GM15510 (cell line): ENCODE measurements around the gene TMEM91.

ENCODE experiments used
- POLR2A ChIP-seq: IDR thresholded peaks from 3 replicates; pipeline ENCODE4 v1.6.1; 2011; ENCODE audit warnings: borderline replicate concordance; ENCODE audit not compliant: insufficient read length; ENCODE audit errors: extremely low read depth

TMEM91 gene

GRCh38 chr19:41413947-41414346, 37.6 kb downstream of the TMEM91 start:
- TF ChIP-seq POLR2A = no peak

GRCh38 chr19:41414461-41414860, 38.1 kb downstream of the TMEM91 start:
- TF ChIP-seq POLR2A = no peak

- no peak for TF ChIP-seq POLR2A
Measured at GRCh38 chr19:41415154-41415571, 38.8 kb downstream of the TMEM91 start.

GRCh38 chr19:41416194-41416674, 39.9 kb downstream of the TMEM91 start:
- TF ChIP-seq POLR2A = no peak

- no peak for TF ChIP-seq POLR2A
Measured at GRCh38 chr19:41420101-41420880, 44.0 kb downstream of the TMEM91 start.

- TF ChIP-seq POLR2A = no peak
Measured at GRCh38 chr19:41421314-41421713, 45.0 kb downstream of the TMEM91 start.

GRCh38 chr19:41421973-41422372, 45.6 kb downstream of the TMEM91 start:
- TF ChIP-seq POLR2A = no peak

GRCh38 chr19:41422456-41422855, 46.1 kb downstream of the TMEM91 start:
- TF ChIP-seq POLR2A = no peak

- no peak for TF ChIP-seq POLR2A
Measured at GRCh38 chr19:41422955-41423354, 46.6 kb downstream of the TMEM91 start.

GRCh38 chr19:41424335-41425173, 48.2 kb downstream of the TMEM91 start:
- TF ChIP-seq POLR2A = no peak

GRCh38 chr19:41425174-41426115, 49.1 kb downstream of the TMEM91 start:
- no peak for TF ChIP-seq POLR2A

GRCh38 chr19:41426116-41426841, 49.9 kb downstream of the TMEM91 start:
- no peak for TF ChIP-seq POLR2A

- TF ChIP-seq POLR2A = no peak
Measured at GRCh38 chr19:41426952-41427646, 50.8 kb downstream of the TMEM91 start, which contains the start of gene B3GNT8. Gene B3GNT8, minus strand, starts transcription at chr19:41427374. Its CDS starts 596 bp downstream, at chr19:41426778.
